ENCODE data around the gene CYP19A1.

CYP19A1 gene

DNA sequence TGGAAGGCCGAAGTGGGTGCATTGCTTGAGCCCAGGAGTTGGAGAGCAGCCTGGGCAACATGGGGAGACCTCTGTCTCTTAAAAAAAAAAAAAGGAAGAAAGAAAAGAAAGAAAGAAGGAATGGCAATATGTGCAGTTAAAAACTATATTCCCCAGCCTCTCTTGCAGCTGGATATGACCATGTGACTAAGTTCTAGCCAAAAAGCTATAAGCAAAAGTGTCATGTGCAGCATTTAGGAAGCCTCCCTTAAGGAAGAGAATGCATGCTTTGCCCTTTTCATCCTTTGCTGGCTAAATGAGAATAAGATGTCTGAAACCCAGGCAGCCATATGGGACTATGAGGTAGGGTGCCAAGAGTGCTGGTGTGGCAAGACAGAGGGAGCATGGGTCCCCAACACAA lies 21.8 kb downstream of the CYP19A1 start:
- Histone ChIP-seq H4K20me1 (no peaks in the 10 kb centered on the region), H3K36me3 (no peaks in the 10 kb centered on the region), H3K4me2 (no peak overlapping the region), H3K27me3 (no peaks in the 10 kb centered on the region), H3K9me3 (no peaks in the 10 kb centered on the region), H3K27ac (no peak overlapping the region), H3K4me1 (peaks cover 12% of the 10 kb centered on the region), H3K4me3 (no peak overlapping the region), H3K9ac (no peak overlapping the region)
- TF ChIP-seq Cebpa-rat (IDR thresholded peaks at IDR 0.05), result no peak

- Histone ChIP-seq H3K27ac (no peak overlapping the region), H3K4me3 (no peak overlapping the region), H4K20me1 (no peaks in the 10 kb centered on the region), H3K4me1 (peaks cover 15% of the 10 kb centered on the region), H3K9ac (no peak overlapping the region), H3K27me3 (no peaks in the 10 kb centered on the region), H3K36me3 (no peaks in the 10 kb centered on the region), H3K4me2 (no peak overlapping the region), H3K9me3 (no peaks in the 10 kb centered on the region)
- TF ChIP-seq Cebpa-rat (IDR thresholded peaks at IDR 0.05), result no peak
These were observed 22.7 kb downstream of the CYP19A1 start for GRCh38 chr15:51315726-51316125.

DNA sequence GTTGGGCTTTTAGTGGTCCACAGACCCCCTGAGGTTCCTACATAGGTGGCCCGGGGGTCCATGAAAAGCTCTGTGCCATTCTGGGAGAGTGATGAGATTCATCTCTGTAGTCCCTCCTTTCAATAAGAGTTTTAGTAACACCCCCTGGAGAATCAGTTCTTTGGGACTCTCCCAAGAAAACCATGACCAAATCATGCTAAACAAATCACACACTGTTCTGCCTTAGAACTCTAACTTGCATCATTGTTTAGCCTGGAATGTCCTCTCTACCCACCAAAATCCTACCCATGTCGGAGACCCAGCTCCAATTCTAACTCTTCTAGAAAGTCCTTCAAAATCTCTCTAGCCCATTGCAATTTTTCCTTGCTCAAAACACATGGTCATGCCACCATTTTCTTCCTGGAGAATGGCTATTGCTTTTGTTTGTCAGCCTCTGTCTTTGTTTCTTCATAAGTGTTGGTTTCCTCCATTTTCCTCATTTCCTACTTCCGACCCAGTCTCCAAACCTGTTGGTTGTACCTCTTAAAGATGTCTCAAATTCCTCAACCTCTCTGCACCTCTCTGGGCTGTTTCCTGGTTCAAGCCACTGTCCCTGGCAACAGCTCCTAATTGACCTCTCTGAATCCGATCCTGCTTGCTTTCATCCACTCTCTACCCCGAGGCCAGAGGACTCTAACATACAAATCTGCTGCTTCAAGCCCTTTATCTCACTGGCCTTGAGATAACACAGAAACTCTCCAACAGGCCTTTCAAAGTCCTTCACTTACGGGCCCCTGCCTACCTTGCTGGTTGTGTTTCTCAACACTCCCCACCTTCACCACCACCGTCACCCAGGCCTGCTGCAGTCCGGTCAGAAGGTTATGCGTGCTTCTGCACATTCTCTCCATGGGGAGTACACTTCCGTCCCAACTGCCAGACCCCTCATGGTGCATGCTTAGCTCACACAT lies 23.7 kb downstream of the CYP19A1 start:
- H3K27me3 ChIP-seq, result no peaks in the 10 kb centered on the region
- no peak overlapping the region for H3K4me3 ChIP-seq
- no peak overlapping the region for H3K9ac ChIP-seq
- no peaks in the 10 kb centered on the region for H4K20me1 ChIP-seq
- no peaks in the 10 kb centered on the region for H3K36me3 ChIP-seq
- H3K4me2 ChIP-seq, result no peak overlapping the region
- no peak overlapping the region for H3K27ac ChIP-seq
- H3K9me3 ChIP-seq, result no peaks in the 10 kb centered on the region
- peaks cover 15% of the 10 kb centered on the region for H3K4me1 ChIP-seq
- no peak for TF ChIP-seq Cebpa-rat (IDR thresholded peaks at IDR 0.05)

- no peaks in the 10 kb centered on the region for H3K36me3 ChIP-seq
- peaks cover 15% of the 10 kb centered on the region for H3K4me1 ChIP-seq
- no peak overlapping the region for H3K9ac ChIP-seq
- no peaks in the 10 kb centered on the region for H3K27me3 ChIP-seq
- no peaks in the 10 kb centered on the region for H3K9me3 ChIP-seq
- H3K27ac ChIP-seq, result no peak overlapping the region
- no peak overlapping the region for H3K4me3 ChIP-seq
- no peaks in the 10 kb centered on the region for H4K20me1 ChIP-seq
- H3K4me2 ChIP-seq, result no peak overlapping the region
- no peak for TF ChIP-seq Cebpa-rat (IDR thresholded peaks at IDR 0.05)
These were observed 24.6 kb downstream of the CYP19A1 start for GRCh38 chr15:51313644-51314280.

- Histone ChIP-seq H3K4me1 (peaks cover 15% of the 10 kb centered on the region), H3K4me3 (no peak overlapping the region), H3K27ac (no peak overlapping the region), H3K36me3 (no peaks in the 10 kb centered on the region), H3K9ac (no peak overlapping the region), H4K20me1 (no peaks in the 10 kb centered on the region), H3K4me2 (no peak overlapping the region), H3K27me3 (no peaks in the 10 kb centered on the region), H3K9me3 (no peaks in the 10 kb centered on the region)
- TF ChIP-seq Cebpa-rat (IDR thresholded peaks at IDR 0.05), result no peak
These were observed 25.4 kb downstream of the CYP19A1 start for GRCh38 chr15:51313074-51313393.

- Histone ChIP-seq H3K9me3 (no peaks in the 10 kb centered on the region), H3K4me2 (no peak overlapping the region), H3K9ac (no peak overlapping the region), H3K27me3 (no peaks in the 10 kb centered on the region), H3K4me1 (peaks cover 15% of the 10 kb centered on the region), H3K4me3 (no peak overlapping the region), H3K27ac (no peak overlapping the region), H3K36me3 (no peaks in the 10 kb centered on the region), H4K20me1 (no peaks in the 10 kb centered on the region)
- TF ChIP-seq Cebpa-rat (IDR thresholded peaks at IDR 0.05), result no peak
These were observed 26.0 kb downstream of the CYP19A1 start for GRCh38 chr15:51312166-51313073.

GRCh38 chr15:51311510-51311909 lies 26.9 kb downstream of the CYP19A1 start:
- H3K4me2 ChIP-seq, result no peak overlapping the region
- no peak overlapping the region for H3K9ac ChIP-seq
- no peaks in the 10 kb centered on the region for H3K27me3 ChIP-seq
- no peaks in the 10 kb centered on the region for H3K9me3 ChIP-seq
- no peak overlapping the region for H3K27ac ChIP-seq
- no peaks in the 10 kb centered on the region for H3K36me3 ChIP-seq
- H3K4me1 ChIP-seq, result peaks cover 15% of the 10 kb centered on the region
- no peak overlapping the region for H3K4me3 ChIP-seq
- TF ChIP-seq Cebpa-rat (IDR thresholded peaks at IDR 0.05), result no peak
- H4K20me1 ChIP-seq, result no peaks in the 10 kb centered on the region

DNA sequence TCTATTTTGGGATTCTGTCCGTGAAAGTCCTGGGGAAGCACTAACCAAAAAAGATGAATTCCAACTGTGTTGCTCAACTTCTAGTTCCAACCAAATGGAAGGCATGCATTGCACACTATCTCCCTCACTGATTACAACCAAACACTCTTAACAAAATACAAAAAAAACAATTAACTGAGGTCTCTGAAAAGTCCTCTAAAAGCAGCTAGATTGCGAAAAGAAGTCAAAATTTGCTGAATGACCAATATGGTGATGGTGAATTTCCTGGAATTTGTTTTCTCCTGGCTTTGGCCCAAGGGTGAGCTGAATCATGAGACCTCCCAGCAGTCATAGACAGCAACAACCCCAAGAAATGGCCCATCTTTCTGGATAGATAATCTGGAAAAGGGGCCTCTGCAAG lies 28.3 kb downstream of the CYP19A1 start:
- H4K20me1 ChIP-seq, result no peaks in the 10 kb centered on the region
- no peak overlapping the region for H3K27ac ChIP-seq
- peaks cover 15% of the 10 kb centered on the region for H3K4me1 ChIP-seq
- no peak for TF ChIP-seq Cebpa-rat (IDR thresholded peaks at IDR 0.05)
- H3K4me2 ChIP-seq, result no peak overlapping the region
- no peak overlapping the region for H3K4me3 ChIP-seq
- no peak overlapping the region for H3K9ac ChIP-seq
- no peaks in the 10 kb centered on the region for H3K27me3 ChIP-seq
- H3K9me3 ChIP-seq, result no peaks in the 10 kb centered on the region
- no peaks in the 10 kb centered on the region for H3K36me3 ChIP-seq

- Histone ChIP-seq H3K4me3 (no peak overlapping the region), H3K27ac (no peak overlapping the region), H4K20me1 (no peaks in the 10 kb centered on the region), H3K9ac (no peak overlapping the region), H3K36me3 (no peaks in the 10 kb centered on the region), H3K4me2 (no peak overlapping the region), H3K4me1 (peaks cover 14% of the 10 kb centered on the region), H3K9me3 (no peaks in the 10 kb centered on the region), H3K27me3 (no peaks in the 10 kb centered on the region)
- no peak for TF ChIP-seq Cebpa-rat (IDR thresholded peaks at IDR 0.05)
These were observed 30.6 kb downstream of the CYP19A1 start for GRCh38 chr15:51307811-51308210.

All from BLaER1 (cell line).